ENCODE data around the gene P2RX6. TPM values are rescaled to one million over a fixed set of nuclear protein-coding genes. Genes with fewer than 3 reads are reported as not detected.

The P2RX6 gene
- total RNA-seq, 2 experiments from 2014 or later, result not detected

DNA sequence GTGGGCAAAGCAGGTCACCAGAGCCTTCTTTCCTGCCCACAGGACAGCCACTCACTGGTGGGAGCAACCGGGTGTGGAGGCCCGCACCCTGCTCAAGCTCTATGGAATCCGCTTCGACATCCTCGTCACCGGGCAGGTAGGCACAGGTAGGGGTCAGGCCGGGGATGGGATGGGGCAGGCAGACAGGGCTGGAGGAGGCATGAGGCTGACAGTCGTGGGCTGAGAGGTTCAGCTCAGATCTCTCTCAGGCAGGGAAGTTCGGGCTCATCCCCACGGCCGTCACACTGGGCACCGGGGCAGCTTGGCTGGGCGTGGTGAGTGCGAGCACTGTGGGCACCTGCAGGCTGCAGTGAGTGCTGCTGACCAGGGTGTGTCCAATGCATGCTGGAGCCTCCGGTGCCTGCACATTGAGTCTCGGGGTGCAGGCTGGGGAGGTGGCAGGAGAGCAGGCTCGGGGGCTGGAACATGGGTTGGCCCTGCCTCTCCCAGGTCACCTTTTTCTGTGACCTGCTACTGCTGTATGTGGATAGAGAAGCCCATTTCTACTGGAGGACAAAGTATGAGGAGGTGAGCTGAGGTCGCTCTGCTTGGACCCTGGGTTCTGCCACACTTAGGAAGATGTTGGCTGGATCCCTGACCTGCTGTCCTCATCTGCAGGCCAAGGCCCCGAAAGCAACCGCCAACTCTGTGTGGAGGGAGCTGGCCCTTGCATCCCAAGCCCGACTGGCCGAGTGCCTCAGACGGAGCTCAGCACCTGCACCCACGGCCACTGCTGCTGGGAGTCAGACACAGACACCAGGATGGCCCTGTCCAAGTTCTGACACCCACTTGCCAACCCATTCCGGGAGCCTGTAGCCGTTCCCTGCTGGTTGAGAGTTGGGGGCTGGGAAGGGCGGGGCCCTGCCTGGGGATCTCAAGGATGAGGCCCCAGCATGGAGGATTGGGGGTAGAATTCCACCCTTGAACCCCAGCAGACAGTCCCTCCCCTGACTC is 11.1 kb downstream of the P2RX6 start:
- peaks cover 21% of the 10 kb centered on the region for H3K27me3 Mint-ChIP-seq
- H3K4me3 Mint-ChIP-seq, result no peak overlapping the region
- no peaks in the 10 kb centered on the region for H3K36me3 Mint-ChIP-seq
- intact Hi-C loops (cut with micrococcal nuclease), result no loop called here
- H3K9me3 Mint-ChIP-seq, result no peaks in the 10 kb centered on the region
- CTCF ChIA-PET, result no interaction called here
- POLR2A ChIA-PET, result no interaction called here
- H3K27ac Mint-ChIP-seq, result no peak overlapping the region
- peaks cover 12% of the 10 kb centered on the region for H3K4me1 Mint-ChIP-seq (ENCODE audit: low read depth)
- no peak for DNase-seq

DNA sequence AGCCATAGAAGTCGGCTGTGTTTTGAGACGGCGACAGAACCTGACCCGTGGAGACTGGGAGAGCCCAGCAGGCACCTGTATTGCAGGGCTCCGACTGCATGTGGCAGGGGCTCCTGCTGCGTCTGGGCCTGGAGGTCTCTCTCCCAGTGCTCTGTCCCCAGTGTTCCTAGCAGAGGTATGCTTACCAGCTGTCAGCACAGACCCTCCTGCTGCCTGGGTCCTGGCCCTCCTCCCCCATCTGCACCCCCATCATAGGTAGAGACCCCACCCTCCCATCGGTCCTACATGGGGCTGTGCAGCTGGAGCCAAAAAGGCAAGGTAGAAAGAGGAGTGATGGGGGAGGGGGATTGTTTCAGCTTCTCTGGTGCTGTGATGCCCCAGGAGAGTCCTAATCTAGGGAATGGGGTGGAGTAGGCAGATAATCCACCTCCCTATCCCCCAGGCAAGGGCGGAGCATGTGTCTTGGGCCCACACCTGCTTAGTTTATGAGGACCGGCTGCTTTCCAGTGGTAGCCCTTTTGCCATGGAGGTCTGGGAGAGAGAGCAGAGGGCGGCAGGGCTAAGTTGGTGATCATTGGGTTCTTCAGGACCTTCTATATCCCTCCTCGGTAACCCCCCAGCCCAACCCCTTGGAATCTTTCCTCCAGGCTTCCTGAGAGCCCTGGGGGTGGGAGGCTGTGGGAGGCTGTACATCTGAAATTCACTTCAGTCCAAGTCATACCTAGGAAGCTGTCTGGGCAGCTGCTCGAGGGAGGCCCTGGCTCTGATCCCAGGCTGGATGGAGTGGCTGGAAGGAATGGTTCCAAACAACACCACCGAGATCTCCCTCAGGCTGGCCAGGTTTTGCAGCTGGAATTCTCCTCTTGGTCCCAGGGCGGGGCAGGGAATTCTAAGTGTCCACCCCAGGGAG is 12.1 kb downstream of the P2RX6 start:
- Mint-ChIP-seq H3K9me3 (no peaks in the 10 kb centered on the region), H3K36me3 (no peaks in the 10 kb centered on the region), H3K4me1 (ENCODE audit: low read depth) (peaks cover 12% of the 10 kb centered on the region), H3K27ac (no peak overlapping the region), H3K27me3 (peaks cover 24% of the 10 kb centered on the region), H3K4me3 (no peak overlapping the region)
- intact Hi-C loops (cut with micrococcal nuclease), result no loop called here
- ChIA-PET POLR2A (no interaction called here), CTCF (no interaction called here)
- DNase-seq, result no peak

DNA sequence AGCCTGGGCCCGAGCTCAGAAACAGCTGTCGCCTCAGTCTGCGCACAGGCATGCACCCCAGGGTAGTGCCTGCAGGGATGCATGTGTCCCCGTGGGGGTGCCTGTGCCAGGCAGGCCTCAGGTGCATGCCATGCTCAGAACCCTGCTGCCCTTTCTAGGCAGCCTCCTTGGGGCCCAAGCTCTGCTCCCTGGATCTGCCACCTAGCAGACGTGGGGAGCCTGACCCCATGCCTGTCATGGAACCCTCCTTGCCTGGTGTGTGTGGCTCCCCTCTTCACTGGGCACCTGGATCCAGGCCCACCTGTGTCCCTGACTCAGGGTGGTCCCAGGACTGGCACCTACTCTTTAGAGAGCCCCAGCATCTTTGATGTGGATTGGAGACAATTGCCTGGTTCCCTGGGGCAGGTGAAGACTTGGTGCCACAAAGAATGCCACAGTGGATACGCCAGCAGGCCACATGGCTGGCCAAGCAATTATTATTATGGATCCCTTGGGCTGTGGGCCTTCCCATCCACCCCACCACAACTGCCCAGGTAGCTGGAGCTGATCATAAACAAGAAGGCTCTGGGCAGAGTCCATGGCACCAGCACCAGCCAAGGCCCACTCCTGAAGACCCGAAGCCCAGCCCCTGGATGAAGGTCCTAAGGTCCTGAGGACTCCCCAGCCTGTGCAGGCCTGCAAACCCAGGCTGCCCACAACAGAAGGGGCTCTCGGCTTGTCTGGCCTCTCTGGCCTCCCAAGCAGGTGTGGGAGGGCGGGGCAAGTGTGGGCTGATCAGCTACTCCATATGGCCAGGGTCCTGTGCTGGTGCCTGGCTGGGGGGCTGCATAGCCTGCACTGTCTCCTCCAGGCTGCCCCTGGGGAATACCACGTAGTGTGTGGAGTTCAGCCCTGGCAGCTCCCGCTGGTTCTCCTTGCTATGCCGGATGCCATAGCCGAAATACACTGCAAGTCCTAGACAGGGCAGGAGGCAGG is 13.6 kb downstream of the P2RX6 start:
- intact Hi-C loops (cut with micrococcal nuclease), result no loop called here
- ChIA-PET POLR2A (no interaction called here), CTCF (no interaction called here)
- Mint-ChIP-seq H3K27ac (no peak overlapping the region), H3K9me3 (no peaks in the 10 kb centered on the region), H3K27me3 (peaks cover 32% of the 10 kb centered on the region), H3K4me1 (ENCODE audit: low read depth) (peaks cover 14% of the 10 kb centered on the region), H3K36me3 (no peaks in the 10 kb centered on the region), H3K4me3 (no peak overlapping the region)
- DNase-seq, result no peak

DNA sequence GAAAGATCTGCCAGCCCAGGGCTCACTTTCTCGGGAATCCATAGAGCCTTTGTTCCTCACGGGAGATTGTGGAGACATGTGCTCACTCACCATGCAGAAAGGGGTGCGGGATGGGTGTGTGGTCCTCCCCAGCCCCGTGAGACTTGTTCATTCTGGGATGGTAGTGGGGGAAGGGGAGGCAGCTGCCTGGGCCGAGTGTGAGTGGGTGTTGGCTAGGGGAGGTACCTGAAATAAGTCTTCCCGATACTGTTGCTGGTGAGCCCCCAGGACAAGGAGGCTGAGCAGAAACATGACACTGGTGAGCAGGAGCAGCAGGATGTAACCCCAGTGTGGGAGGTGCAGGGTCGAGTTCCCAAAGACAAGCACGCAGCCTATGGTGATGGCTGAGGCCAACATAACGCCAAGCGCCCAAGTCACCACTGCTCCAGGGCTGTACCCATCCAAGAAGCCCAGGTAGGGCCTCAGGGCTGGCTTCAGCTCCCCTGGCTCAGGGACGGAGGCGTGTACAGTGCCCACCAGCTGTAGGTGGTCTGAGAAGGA is 14.6 kb downstream of the P2RX6 start:
- Mint-ChIP-seq H3K27me3 (peaks cover 32% of the 10 kb centered on the region), H3K36me3 (no peaks in the 10 kb centered on the region), H3K4me1 (ENCODE audit: low read depth) (peaks cover 14% of the 10 kb centered on the region), H3K27ac (no peak overlapping the region), H3K9me3 (no peaks in the 10 kb centered on the region), H3K4me3 (no peak overlapping the region)
- POLR2A ChIA-PET, result no interaction called here
- CTCF ChIA-PET, result no interaction called here
- DNase-seq, result no peak
- intact Hi-C loops (cut with micrococcal nuclease), result no loop called here

DNA sequence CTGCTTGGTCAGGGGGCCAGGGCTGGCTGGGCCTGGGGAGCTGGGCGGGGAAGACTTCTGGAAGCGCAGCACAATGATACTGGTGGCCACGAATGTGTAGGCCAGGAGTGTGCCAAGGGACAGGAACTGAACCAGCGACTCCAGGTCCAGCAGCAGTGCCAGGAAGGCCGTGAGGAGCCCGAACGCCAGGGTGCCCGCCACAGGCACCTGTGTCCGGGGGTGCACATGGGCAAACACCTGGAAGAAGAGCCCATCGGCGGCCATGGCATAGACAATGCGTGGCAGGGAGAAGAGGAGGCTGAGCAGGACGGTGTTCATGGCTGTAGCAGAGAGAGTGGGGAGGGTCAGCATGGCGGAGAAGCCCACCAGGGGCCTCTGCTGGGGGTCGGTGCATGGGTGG is 15.1 kb downstream of the P2RX6 start:
- no peaks in the 10 kb centered on the region for H3K36me3 Mint-ChIP-seq
- intact Hi-C loops (cut with micrococcal nuclease), result no loop called here
- CTCF ChIA-PET, result no interaction called here
- no peak overlapping the region for H3K4me3 Mint-ChIP-seq
- H3K4me1 Mint-ChIP-seq (ENCODE audit: low read depth), result peaks cover 12% of the 10 kb centered on the region
- H3K9me3 Mint-ChIP-seq, result no peaks in the 10 kb centered on the region
- no peak overlapping the region for H3K27ac Mint-ChIP-seq
- POLR2A ChIA-PET, result no interaction called here
- no peak for DNase-seq
- peaks cover 32% of the 10 kb centered on the region for H3K27me3 Mint-ChIP-seq

DNA sequence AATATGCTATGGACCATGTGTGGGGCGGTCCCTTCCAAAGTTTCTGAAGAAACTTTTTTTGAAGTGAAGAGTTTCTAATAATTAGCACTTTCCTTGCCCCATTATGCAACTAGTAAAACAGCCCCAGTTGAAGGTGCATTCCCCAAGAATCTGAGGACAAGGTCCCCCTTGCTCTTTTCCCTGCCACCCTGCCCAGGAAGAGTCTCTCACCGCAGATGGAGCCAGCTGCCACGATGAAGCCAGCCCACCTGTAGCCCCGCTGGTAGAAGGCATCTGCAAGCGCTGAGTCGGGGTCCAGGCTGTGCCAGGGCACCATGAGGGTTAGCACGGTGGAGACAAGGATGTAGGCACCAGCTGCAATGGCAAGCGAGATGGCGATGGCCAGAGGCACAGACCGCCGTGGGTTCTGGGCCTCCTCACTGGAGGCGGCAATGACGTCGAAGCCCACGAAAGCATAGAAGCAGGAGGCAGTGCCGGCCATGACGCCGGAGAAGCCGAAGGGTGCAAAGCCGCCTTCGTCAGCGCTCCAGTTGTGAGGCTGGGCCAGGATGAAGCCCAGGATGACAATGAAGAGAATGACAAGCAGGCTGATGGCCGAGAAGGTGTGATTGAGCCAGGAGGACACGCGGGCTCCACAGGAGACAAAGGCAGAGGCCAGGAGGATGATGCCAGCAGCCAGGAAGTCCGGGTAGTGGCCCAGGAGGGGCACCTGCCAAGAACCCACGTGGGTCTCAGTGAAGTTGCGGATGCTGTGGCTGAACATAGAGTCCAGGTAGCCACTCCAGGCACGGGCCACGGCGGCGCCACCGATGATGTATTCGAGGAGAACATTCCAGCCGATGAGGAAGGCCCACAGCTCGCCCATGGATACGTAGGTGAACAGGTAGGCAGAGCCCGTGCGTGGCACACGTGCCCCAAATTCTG is 15.9 kb downstream of the P2RX6 start:
- H3K4me1 Mint-ChIP-seq (ENCODE audit: low read depth), result peaks cover 4% of the 10 kb centered on the region
- H3K27ac Mint-ChIP-seq, result no peak overlapping the region
- H3K9me3 Mint-ChIP-seq, result no peaks in the 10 kb centered on the region
- POLR2A ChIA-PET, result no interaction called here
- H3K36me3 Mint-ChIP-seq, result no peaks in the 10 kb centered on the region
- DNase-seq, result no peak
- H3K4me3 Mint-ChIP-seq, result no peak overlapping the region
- H3K27me3 Mint-ChIP-seq, result peaks cover 32% of the 10 kb centered on the region
- CTCF ChIA-PET, result no interaction called here
- intact Hi-C loops (cut with micrococcal nuclease), result no loop called here

DNA sequence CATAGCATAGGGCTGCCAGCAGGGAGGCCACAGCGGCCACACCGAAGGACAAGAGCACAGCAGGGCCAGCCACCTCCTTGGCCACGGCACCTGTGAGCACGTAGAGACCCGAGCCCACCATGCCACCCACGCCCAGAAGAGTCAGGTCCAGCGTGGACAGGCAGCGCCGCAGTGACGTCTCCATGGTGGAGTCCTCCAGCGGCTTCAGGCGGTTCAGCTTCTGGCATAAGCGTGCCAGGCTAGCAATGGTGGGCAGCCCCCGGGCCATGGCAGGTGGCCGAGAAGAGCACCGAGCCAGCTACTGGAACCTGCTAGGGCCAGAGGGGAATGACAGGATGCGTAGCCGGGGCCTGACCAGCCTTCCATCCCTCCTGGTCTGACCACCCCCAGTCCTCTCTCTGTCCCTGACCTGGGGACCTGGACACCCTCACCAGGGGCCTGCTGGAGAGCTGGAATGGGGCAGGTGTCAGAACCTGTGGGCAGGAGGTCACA is 16.6 kb downstream of the P2RX6 start:
- Mint-ChIP-seq H3K27ac (no peak overlapping the region), H3K36me3 (no peaks in the 10 kb centered on the region), H3K4me1 (ENCODE audit: low read depth) (peaks cover 2% of the 10 kb centered on the region), H3K9me3 (no peaks in the 10 kb centered on the region), H3K4me3 (no peak overlapping the region), H3K27me3 (peaks cover 32% of the 10 kb centered on the region)
- POLR2A ChIA-PET, result no interaction called here
- no peak for DNase-seq
- CTCF ChIA-PET, result no interaction called here
- intact Hi-C loops (cut with micrococcal nuclease), result no loop called here

DNA sequence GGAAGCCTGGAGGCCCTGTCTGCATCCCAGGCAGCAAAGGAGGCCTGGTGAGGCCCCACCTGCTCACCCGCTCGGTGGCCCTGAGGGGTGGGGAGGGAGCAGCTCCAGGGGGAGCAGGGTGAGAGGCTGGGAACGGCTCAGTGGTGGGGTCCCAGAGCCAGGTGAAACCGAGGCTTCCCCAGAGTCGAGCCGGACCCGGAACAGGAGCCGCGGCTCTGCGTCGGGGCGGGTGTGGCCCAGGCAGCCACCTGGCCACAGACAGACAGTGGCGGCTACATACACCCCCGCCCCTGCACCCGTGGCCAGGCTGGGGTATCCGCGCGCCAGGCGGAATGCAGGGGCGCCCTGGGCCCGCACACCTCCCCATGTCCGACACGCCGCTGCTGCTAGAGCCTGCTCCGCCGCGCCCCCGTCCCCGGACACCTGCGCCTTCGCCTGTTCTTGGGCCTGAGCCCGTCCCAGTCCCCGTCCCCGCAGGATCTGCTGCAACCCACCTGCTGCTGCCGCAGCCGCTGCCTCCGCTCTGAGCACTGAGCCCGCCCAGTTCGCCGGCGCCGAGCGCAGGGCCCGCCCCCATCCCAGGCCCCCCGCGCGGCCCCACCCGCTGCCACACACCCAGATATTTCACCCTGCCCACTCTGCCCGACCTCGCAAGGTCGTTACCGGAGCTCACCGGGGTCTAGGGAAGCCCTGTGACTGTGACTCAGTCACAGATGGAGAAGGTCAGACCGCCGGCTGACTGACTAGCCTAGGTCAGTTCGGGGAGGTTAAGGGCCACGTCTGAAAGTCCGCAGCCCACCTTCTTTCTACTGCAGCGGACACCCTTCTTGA is 17.3 kb downstream of the P2RX6 start, which contains the start of gene SLC7A4:
Gene SLC7A4 (minus strand): TSS at position 525 of the 831 bp plus-strand sequence. CDS start 749 bp downstream, outside the sequence.
- no peak within 1 kb of the TSS for H3K4me3 Mint-ChIP-seq
- POLR2A ChIA-PET, result no interaction called here
- peaks cover 2% of the 10 kb centered on the region for H3K4me1 Mint-ChIP-seq (ENCODE audit: low read depth)
- CTCF ChIA-PET, result no interaction called here
- peaks cover 32% of the 10 kb centered on the region for H3K27me3 Mint-ChIP-seq
- DNase-seq, result no peak
- intact Hi-C loops (cut with micrococcal nuclease), result no loop called here
- H3K27ac Mint-ChIP-seq, result no peak within 1 kb of the TSS
- no peaks in the 10 kb centered on the region for H3K36me3 Mint-ChIP-seq
- no peaks in the 10 kb centered on the region for H3K9me3 Mint-ChIP-seq

DNA sequence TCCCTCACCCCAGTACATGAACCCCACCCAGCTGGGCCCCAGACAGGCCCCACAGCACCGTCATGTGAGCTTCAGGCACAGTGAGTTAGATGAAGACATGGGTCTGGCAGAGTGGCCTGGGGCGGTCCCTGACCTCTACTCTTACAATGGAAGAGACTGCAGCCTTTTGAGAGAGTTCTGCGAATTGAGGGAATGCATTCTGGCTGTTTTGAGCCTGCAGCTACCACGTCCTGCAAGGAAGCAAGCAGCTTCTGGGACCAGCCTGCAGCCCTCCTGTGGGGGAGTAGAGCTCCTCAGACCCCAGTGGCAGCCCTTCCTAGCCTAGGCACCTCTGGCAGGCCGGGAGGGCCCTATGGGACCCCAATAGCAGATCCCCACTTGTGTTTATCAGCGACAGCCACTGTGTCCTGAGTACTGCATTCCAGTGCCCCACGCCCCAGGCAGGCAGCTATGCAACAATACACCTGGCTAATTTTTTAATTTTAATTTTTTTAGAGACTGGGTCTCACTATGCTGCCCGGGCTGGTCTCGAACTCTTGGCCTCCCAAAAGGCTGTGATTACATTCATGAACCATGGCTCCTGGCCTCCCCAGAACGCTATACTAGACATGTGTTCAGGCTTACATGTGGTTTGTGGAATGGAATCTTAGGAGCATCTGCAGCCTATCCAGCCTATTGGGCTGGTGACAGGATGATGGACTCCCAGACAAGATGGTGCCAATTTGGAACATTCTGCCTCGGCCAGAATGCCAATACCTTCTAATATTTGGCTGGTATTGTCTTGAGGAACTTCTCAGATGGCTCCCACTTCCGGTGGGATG is 18.1 kb downstream of the P2RX6 start:
- CTCF ChIA-PET, result no interaction called here
- intact Hi-C loops (cut with micrococcal nuclease), result no loop called here
- Mint-ChIP-seq H3K9me3 (no peaks in the 10 kb centered on the region), H3K4me1 (ENCODE audit: low read depth) (peaks cover 2% of the 10 kb centered on the region), H3K4me3 (no peak overlapping the region), H3K27ac (no peak overlapping the region), H3K36me3 (no peaks in the 10 kb centered on the region), H3K27me3 (peaks cover 32% of the 10 kb centered on the region)
- no peak for DNase-seq
- POLR2A ChIA-PET, result no interaction called here
